Smooth muscle cell of the umbilical artery (primary cell): Measurements from ENCODE around the gene RAB18. TPM values are rescaled to one million over a fixed set of nuclear protein-coding genes. Genes with fewer than 3 reads are reported as not detected.

ENCODE experiments used
- total RNA-seq: library from RNA; depleted of rRNA; stranded (reverse); fragments of >200 nt; gene quantifications from 2 replicates; pipeline ENCODE4 v1.2.3, GENCODE V29; 2014

RAB18 gene
- 49.6 and 77.6 TPM in 2 replicates for total RNA-seq

GRCh38 chr10:27504007-27504807 lies at the start of gene RAB18:
Gene RAB18 (plus strand): TSS chr10:27504304. CDS start chr10:27504370, 66 bp downstream.

Other genes with a start within 250 kb of the RAB18 start
- gene MKX, start 241.5 kb downstream of the RAB18 start, total RNA-seq: 0.23 and 2.7 TPM in 2 replicates